ENCODE results near the gene BAX. TPM values are rescaled to one million over a fixed set of nuclear protein-coding genes. Genes with fewer than 3 reads are reported as not detected.

BAX gene
- total and polyA plus RNA-seq, 7 donors = 16.8 to 66.1 (median 22.2) TPM

- WGBS, 3 donors = 0 to 1% (median 1%) methylated on average over 13 of the region's 13 CpGs
Measured at GRCh38 chr19:48994035-48994386, 39.3 kb downstream of the BAX start.

GRCh38 chr19:48997972-48998371, 43.3 kb downstream of the BAX start:
- 40 to 71% (median 47%) methylated on average over 5 of the region's 5 CpGs for WGBS, 3 donors
- peak; percentile 36 for TF ChIP-seq CTCF (IDR thresholded peaks at IDR 0.05)
- H3K4me1 ChIP-seq = peaks cover 22% of the 10 kb centered on the region
- peaks cover 0 to 26% of the 10 kb centered on the region in 2 donors for H3K36me3 ChIP-seq (ENCODE audit: insufficient read depth in 1 of 2, low read depth in 1 of 2)
- H3K27ac ChIP-seq = peak overlapping the region; percentile 72
- H3K9me3 ChIP-seq = no peaks in the 10 kb centered on the region
- no peak overlapping the region for H3K4me3 ChIP-seq
- peak in 1 of 2 donors; percentile 62 for DNase-seq
- ATAC-seq = peak in 2 of 4 donors; percentile 25 to 28
- intact Hi-C loops (cut with DNase I) = loop anchor here (5.0 to 10.0 kb wide), 3 partner anchors 69 to 207 kb away; partner anchors contain the start of genes HRC (in 1 of the 2) and TRPM4 (in 1 of the 2)
- H3K27me3 ChIP-seq (ENCODE audit: insufficient read depth in 3 of 3, low read length in 2 of 3) = no peaks in the 10 kb centered on the region

More at GRCh38 chr19:48994035-48994386, 39.3 kb downstream of the BAX start:
- TF ChIP-seq CTCF (IDR thresholded peaks at IDR 0.05) = no peak
- intact Hi-C loops (cut with DNase I) = loop anchor here (5.0 to 10.0 kb wide), 3 partner anchors 78 to 211 kb away; partner anchors contain the start of genes HRC (in 1 of the 2), KCNA7 (in 1 of the 2) and TRPM4 (in 1 of the 2)
- Histone ChIP-seq H3K9me3 (no peaks in the 10 kb centered on the region), H3K4me3 (peak overlapping the region; percentile 81), H3K27me3 (ENCODE audit: insufficient read depth in 3 of 3, low read length in 2 of 3) (no peaks in the 10 kb centered on the region), H3K27ac (peak overlapping the region; percentile 90), H3K36me3 (ENCODE audit: insufficient read depth in 1 of 2, low read depth in 1 of 2) (peaks cover 0 to 4% of the 10 kb centered on the region in 2 donors), H3K4me1 (peaks cover 43% of the 10 kb centered on the region)
- ATAC-seq (no peak), DNase-seq (no peak)

- Histone ChIP-seq H3K4me1 (peaks cover 14% of the 10 kb centered on the region), H3K27me3 (ENCODE audit: insufficient read depth in 3 of 3, low read length in 2 of 3) (no peaks in the 10 kb centered on the region), H3K9me3 (no peaks in the 10 kb centered on the region), H3K4me3 (no peak overlapping the region), H3K27ac (peak overlapping the region; percentile 16), H3K36me3 (ENCODE audit: insufficient read depth in 1 of 2, low read depth in 1 of 2) (peaks cover 0 to 43% of the 10 kb centered on the region in 2 donors)
- intact Hi-C loops (cut with DNase I) = loop anchor here (5.0 to 10.0 kb wide), 3 partner anchors 68 to 205 kb away; partner anchors contain the start of genes HRC (in 1 of the 2) and TRPM4 (in 1 of the 2)
- DNase-seq (peak; percentile 56 to 78), ATAC-seq (peak; percentile 47 to 75 (median 70))
- 56 to 61% (median 61%) methylated on average over 16 of the region's 16 CpGs for WGBS, 3 donors
- peak; percentile 60 for TF ChIP-seq CTCF (IDR thresholded peaks at IDR 0.05)
Measured at GRCh38 chr19:48999481-49000325, 45.0 kb downstream of the BAX start.

GRCh38 chr19:49004133-49004532, 49.5 kb downstream of the BAX start:
- Histone ChIP-seq H3K27ac (no peak overlapping the region), H3K36me3 (ENCODE audit: insufficient read depth in 1 of 2, low read depth in 1 of 2) (peaks cover 4 to 86% of the 10 kb centered on the region in 2 donors), H3K27me3 (ENCODE audit: insufficient read depth in 3 of 3, low read length in 2 of 3) (no peaks in the 10 kb centered on the region), H3K4me3 (no peak overlapping the region), H3K4me1 (peaks cover 5% of the 10 kb centered on the region), H3K9me3 (no peaks in the 10 kb centered on the region)
- ATAC-seq (no peak), DNase-seq (no peak)
- WGBS, 3 donors = 95 to 100% (median 98%) methylated on average over 15 of the region's 15 CpGs
- no peak for TF ChIP-seq CTCF (IDR thresholded peaks at IDR 0.05)
- intact Hi-C loops (cut with DNase I) = no loop called here
